Measurements from ENCODE around the gene JAK1. TPM values are rescaled to one million over a fixed set of nuclear protein-coding genes. Genes with fewer than 3 reads are reported as not detected.

Gene JAK1
- total and polyA plus RNA-seq, 9 of the 15 experiments (the other 6 are each of a cell fraction or from before 2014, with no cell fraction given) = 9.7 to 44.1 (median 42.5) TPM

GRCh38 chr1:64865105-64865757 is 101.1 kb downstream of the JAK1 start (continued):
- TF ChIP-seq CTCFL (IDR thresholded peaks at IDR 0.05; ENCODE audit: borderline replicate concordance, insufficient read depth, low read depth, low read length, poor library complexity, severe bottlenecking) = no peak
- TF ChIP-seq ATF7 (IDR thresholded peaks at IDR 0.05) = peak; percentile 63; the same call in 1 of the 2 replicates
- no peak for TF ChIP-seq CBX5 (IDR thresholded peaks at IDR 0.05; ENCODE audit: borderline replicate concordance, low read depth)
- TF ChIP-seq CTCF (IDR thresholded peaks at IDR 0.05 in 2 of 3, conservative IDR thresholded peaks at IDR 0.05 in 1 of 3; ENCODE audit: insufficient read depth in 2 of 3, low read depth in 1 of 3, low read length in 3 of 3) = no peak
- TF ChIP-seq ZNF436 (CRISPR knock-in tag; IDR thresholded peaks at IDR 0.05) = no peak
- TF ChIP-seq HDAC2 (IDR thresholded peaks at IDR 0.05) = peak; percentile 63; the same call in 1 of the 2 replicates
- no peak for TF ChIP-seq PHF8 (IDR thresholded peaks at IDR 0.05; ENCODE audit: borderline replicate concordance, low read length)
- no peak for TF ChIP-seq SIRT6 (IDR thresholded peaks at IDR 0.05; ENCODE audit: low read depth, low read length)
- TF ChIP-seq ZNF592 (IDR thresholded peaks at IDR 0.05) = 0 out of 2 replicates have a peak, but pooled peaks have one; percentile 25
- TF ChIP-seq MEIS2 (IDR thresholded peaks at IDR 0.05; ENCODE audit: partially characterized antibody) = no peak
- TF ChIP-seq CBFA2T3 (IDR thresholded peaks at IDR 0.05) = peak; percentile 71
- TF ChIP-seq RCOR1 (IDR thresholded peaks at IDR 0.05; ENCODE audit: borderline replicate concordance in 1 of 2, low read depth in 2 of 2, low read length in 2 of 2) = peak; percentile 40 to 87; a peak in 2 of 4 replicates
- no peak for TF ChIP-seq PURB (CRISPR knock-in tag; IDR thresholded peaks at IDR 0.05; ENCODE audit: low read depth)
- no peak for TF ChIP-seq HDAC3 (IDR thresholded peaks at IDR 0.05; ENCODE audit: borderline replicate concordance, partially characterized antibody)
- TF ChIP-seq RFX1 (IDR thresholded peaks at IDR 0.05) = no peak
- no peak for TF ChIP-seq POLR3A (IDR thresholded peaks at IDR 0.05; ENCODE audit: borderline replicate concordance, extremely low read depth, insufficient read depth, insufficient read length)
- TF ChIP-seq RFX5 (IDR thresholded peaks at IDR 0.05; ENCODE audit: low read depth, low read length) = peak; percentile 25; the same call in 1 of the 2 replicates
- TF ChIP-seq MEF2D (tag; conservative IDR thresholded peaks at IDR 0.05; ENCODE audit: low read depth) = no peak

Measured in K562 (cell line).